ENCODE results near the gene SDCBP2.

Gene SDCBP2, protein sequence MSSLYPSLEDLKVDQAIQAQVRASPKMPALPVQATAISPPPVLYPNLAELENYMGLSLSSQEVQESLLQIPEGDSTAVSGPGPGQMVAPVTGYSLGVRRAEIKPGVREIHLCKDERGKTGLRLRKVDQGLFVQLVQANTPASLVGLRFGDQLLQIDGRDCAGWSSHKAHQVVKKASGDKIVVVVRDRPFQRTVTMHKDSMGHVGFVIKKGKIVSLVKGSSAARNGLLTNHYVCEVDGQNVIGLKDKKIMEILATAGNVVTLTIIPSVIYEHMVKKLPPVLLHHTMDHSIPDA

GRCh38 chr20:1328680-1329330, at the start of gene SDCBP2:
Gene SDCBP2 (minus strand): TSS chr20:1329139. CDS start chr20:1320416, 8,723 bp downstream.
- no peak for DNase-seq (ENCODE audit: low read depth in 2 of 2)

DNA sequence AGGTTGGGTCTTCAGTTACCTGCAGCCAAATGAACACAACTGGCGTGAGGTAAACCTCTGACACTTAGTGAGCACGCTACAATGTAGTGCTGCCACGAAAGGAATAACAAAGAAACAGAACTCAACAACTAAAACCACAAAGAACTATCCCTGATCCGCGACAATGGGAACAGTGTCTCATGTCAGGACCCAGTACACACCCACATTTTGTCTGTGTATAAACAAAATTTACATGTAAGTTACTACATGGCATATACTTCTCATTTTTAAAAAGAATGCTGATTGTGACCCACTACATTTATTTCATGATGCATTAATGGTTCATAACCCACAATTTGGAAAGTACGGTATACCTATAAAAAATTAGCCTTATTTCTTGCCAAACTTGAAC, 49.8 kb upstream of the SDCBP2 start:
- DNase-seq (ENCODE audit: low read depth in 2 of 2) = no peak

DNA sequence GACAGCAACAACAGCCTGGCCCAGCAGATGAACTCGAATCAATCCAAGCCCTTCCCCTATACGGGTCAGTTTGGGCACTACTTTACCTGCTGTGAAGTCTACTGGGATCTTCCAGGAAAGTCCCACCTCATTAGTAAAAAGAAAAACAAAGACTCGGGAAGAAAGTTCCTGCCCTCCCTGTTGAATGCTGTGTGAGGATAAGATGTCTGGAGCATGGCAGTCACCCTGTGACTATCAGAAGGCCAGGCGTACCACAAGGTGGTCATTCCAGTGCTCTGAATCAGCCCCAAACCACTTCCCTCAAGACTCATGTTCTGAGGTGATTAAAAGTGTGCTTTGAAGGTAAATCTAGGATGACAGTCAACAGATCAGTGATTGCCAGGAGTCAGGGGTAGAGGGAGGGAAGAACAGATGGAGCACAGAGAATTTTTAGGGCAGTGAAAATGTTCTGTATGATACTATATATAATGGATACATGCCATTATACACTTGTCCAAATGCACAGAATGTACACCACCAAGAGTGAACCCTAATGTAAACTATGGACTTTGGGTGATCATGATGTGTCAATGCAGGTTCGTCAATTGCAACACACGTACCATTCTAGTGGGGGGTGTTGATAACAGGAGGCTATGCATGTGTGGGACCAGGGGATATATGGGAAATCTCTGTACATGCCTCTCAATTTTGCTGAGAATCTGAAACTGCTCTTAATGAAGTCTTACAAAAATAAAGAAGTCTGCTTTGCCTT, 49.2 kb upstream of the SDCBP2 start:
- DNase-seq (ENCODE audit: low read depth in 2 of 2) = no peak

DNA sequence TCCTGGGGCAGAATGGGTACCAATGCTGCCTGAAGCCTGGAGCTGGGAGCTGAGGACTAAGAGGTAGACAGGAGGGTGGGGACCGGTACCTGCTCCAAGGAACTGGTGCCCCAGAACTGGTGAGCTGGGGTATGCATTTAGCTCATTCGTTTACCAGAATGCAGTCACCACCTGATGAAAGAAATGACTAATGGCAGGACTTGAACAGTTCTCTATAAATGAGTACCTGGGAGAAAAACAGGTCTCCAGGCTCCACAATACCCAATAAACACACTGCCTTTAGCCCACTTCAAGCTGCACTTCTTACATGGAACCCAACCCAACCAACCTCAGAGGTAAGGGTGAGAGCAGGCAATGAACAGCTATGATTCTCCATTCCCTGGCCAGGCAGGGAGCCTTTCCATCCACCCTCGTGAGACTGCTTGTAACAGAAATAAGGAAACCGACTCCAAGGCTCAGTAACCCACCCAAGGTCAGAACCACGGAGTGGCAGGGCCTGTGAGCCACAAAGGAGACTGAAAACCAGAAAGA, 48.5 kb upstream of the SDCBP2 start:
- no peak for DNase-seq (ENCODE audit: low read depth in 2 of 2)

GRCh38 chr20:1376408-1377270, 47.7 kb upstream of the SDCBP2 start:
- no peak for DNase-seq (ENCODE audit: low read depth in 2 of 2)

DNA sequence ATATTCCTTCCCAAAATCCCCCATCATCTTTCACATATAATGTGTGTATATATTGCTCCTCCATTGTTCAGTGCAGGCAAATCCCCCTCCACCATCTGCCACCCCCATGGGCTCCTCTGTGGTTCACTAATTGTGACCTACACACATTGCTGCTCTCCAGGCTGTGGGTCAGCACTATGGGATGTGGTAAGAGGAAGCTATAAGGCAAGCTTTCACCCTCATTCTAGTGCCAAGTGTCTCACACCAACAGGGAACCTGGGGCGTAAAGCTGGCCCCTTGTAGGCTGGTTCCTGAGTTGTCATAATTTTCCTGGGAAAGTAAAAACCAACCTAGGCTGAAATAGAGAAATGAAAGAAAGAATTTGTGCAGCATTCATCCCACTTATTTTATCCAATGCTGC, 47.1 kb upstream of the SDCBP2 start:
- DNase-seq (ENCODE audit: low read depth in 2 of 2) = no peak

GRCh38 chr20:1375515-1375914, 46.6 kb upstream of the SDCBP2 start:
- no peak for DNase-seq (ENCODE audit: low read depth in 2 of 2)

DNA sequence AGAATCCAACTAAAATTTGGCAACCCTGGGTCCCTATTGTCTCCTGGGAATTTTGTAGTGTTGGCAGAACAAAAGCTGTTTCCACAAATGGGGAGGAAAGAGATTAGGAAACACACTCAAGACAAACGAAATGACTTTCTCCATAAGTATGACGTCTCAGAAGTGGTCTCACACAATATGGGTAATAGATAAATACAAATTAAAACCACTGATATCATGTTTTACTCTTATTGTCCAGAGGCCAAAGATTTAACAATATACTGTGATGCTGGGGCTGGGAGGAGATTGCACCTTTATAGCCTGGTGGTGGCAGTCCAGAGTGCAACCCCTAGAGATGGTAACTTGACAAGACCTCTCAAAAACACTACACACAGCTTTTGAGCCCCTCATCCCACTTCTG, 45.3 kb upstream of the SDCBP2 start:
- DNase-seq (ENCODE audit: low read depth in 2 of 2) = no peak

GRCh38 chr20:1373614-1374013, 44.7 kb upstream of the SDCBP2 start:
- DNase-seq (ENCODE audit: low read depth in 2 of 2) = no peak

DNA sequence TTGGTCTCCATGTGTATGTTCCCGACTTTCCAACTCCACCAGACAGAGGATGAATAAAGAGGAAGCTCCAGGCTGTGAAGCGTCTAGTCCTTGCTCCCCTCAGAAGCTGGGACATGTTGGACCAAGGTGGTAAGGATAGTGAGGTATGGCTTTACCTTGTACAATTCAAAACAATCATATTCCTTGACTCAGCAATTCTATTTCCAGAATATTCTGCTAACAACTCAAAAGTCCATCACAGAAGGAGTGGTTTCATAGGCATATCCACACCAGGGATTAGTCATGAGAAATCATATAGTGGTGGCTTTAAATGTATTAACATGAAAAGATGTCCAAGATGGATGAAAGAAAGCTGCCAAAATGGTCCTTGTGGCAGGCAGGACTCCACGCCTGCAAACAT, 44.1 kb upstream of the SDCBP2 start:
- no peak for DNase-seq (ENCODE audit: low read depth in 2 of 2)

- no peak for DNase-seq (ENCODE audit: low read depth in 2 of 2)
Observed at GRCh38 chr20:1371830-1372539, 43.0 kb upstream of the SDCBP2 start.

DNA sequence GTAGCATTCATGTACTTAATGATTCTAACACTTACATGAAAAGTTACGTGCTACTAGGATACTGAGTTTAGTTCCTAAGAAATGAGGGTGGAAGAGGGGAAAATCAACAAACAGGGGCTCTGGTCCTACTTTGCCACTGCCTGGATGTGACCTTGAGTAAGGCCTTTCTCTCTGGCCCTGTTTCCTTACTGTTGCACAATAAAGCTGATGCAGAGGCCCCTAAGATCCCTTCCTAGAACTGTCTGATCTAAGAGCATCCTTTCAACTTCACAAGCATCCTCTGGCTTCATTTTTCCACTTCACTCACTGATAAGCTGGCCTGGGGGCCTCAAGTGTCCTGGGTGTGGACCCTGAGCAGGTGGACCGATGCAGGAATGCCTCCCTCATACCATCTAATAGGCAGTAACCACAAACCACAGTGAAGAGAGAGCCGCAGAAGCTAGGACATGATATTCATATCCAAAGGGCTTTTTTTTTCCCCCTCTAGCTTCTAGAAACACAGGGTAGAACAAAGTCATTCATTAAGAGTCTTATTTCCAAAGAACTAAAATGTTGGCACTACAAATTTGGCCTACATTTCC, 42.4 kb upstream of the SDCBP2 start:
- DNase-seq (ENCODE audit: low read depth in 2 of 2) = no peak

DNA sequence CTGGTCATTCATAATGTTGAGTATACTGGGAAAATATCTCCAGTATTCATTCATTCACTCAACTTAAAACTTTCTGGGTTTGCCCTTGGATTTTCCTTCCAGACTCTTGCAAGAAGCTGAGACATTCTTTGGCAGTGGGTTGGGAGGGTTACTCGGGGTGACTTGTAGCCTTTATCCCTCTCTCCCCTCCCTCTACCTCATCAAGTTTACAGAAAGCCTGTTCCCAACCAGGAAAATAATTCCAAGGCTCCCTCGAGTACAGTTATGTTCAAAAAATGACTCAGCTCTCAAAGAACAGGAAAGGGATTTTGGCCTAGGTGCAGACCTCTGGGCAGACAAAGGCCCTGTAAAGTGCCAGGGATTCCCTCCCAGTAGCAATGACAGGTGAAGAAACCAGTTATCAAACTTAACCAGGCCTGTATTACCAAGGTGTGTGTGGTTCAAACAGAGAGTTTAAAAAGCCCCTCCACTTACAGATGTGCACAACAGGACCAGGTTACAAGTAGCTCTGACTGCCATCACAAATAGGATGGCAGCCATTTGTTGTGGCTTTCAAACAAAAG, 41.7 kb upstream of the SDCBP2 start:
- no peak for DNase-seq (ENCODE audit: low read depth in 2 of 2)

DNA sequence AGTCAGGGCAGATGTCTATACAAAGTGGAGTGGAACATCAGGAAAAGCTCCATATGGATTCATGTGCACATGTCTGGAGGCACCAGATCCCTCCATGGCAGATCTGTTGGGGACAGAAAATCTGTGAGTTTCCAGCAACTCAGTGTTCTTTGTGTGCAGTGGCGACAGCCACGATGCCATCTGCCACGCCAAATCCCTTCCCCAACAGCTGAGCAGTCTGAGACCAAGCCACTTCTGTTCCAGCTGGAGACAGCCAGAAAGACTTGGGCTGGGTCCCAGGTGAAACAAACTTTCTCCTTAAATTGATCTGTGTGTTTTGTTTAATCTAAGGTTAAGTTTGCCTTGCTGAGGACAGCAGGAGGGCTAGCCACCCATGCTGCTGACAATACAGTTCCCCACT, 41.0 kb upstream of the SDCBP2 start:
- no peak for DNase-seq (ENCODE audit: low read depth in 2 of 2)

DNA sequence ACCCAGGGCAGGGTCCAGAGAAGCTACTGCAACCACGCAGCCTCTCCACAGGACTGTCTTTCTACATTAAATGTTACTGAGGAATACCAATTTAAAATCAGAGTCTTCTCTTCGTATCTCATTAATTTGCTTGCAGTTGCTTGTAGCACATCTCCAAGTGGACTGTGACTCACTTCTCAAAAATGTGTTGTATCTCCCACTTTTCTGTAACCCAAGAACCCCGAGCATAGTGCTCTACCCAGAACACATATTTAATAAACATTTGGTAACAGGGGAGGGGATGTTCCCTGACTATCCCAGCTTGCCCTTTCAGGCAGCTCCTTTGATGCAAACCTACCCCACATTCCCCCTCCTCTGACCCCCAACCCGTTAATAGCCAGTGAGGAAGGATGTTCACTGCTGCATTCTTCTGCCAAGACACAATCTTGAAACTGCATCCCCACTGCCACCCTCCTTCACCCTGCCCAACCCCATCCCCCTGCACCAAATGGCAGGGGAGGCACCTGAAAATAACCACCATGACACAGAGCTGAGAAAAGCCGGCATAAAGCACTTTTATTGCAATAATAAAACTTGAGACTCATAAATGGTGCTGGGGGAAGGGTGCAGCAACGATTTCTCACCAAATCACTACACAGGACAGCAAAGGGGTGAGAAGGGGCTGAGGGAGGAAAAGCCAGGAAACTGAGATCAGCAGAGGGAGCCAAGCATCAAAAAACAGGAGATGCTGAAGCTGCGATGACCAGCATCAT, 39.7 kb upstream of the SDCBP2 start:
- DNase-seq (ENCODE audit: low read depth in 2 of 2) = no peak

GRCh38 chr20:1367479-1367878, 38.5 kb upstream of the SDCBP2 start:
- DNase-seq (ENCODE audit: low read depth in 2 of 2) = no peak

DNA sequence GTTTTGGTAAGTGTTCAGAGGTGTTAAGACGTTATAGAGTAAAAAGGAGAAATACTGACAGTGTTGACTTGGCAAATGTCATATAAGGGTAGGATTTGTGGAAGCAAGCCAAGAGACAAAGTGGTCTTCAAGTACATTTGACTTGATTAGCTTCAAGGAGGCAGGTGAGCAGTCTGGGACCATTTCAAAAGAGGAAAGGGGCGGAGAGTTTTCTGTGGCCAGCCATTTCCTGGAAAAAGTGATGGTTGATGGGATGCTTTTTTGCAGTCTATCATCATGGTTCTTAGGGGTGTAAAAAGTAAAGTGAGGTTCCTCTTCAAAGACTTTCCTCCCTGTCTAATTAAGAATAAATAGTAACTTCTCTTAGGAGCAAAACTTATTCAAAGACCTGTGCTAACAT, 35.2 kb upstream of the SDCBP2 start:
- no peak for DNase-seq (ENCODE audit: low read depth in 2 of 2)

DNA sequence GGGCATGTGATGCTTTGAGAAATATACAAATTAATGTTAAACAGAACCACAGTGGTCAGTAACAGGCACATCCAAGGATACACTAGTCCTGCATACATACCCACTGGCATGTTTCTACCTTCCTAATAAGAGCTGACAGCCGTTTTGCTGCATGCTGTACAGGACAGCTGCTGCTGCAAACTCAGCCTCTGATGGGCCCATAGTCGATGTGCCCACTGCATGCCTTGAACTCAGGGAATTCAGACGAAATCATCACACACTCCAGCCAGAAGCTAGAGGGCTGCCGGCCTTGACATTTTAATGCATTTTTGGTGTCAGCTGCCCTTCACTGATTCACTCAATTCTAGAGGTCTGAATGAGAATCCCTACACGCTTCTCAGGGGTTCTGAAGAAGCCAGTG, 34.6 kb upstream of the SDCBP2 start:
- no peak for DNase-seq (ENCODE audit: low read depth in 2 of 2)

GRCh38 chr20:1362484-1362883, 33.5 kb upstream of the SDCBP2 start:
- DNase-seq (ENCODE audit: low read depth in 2 of 2) = no peak
